Measurements from ENCODE around the gene SPATA2.

DNA sequence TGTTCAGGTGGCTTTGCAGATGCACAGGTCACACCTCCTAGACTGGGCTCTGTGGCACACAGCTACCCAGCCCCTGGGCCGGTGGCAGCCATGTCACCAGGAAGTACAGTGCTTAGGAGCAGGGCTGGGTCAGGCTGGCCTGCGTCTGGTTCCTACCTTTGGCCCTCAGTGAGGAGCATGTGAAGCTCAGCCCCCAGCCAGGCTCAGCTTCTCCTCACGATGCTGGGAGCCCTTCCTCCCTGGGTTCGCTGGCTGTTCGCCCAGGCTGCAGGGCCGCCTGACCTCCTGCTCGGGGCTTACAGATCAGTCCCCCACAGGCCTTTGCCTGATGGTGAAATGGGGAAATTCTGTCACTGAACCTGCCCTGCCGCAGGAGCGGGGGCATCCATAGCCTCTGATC, 23.1 kb downstream of the SPATA2 start:
- TF ChIP-seq, protein P1, sequence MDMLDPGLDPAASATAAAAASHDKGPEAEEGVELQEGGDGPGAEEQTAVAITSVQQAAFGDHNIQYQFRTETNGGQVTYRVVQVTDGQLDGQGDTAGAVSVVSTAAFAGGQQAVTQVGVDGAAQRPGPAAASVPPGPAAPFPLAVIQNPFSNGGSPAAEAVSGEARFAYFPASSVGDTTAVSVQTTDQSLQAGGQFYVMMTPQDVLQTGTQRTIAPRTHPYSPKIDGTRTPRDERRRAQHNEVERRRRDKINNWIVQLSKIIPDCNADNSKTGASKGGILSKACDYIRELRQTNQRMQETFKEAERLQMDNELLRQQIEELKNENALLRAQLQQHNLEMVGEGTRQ (IDR thresholded peaks at IDR 0.05) = no peak
- TF ChIP-seq, protein P2, sequence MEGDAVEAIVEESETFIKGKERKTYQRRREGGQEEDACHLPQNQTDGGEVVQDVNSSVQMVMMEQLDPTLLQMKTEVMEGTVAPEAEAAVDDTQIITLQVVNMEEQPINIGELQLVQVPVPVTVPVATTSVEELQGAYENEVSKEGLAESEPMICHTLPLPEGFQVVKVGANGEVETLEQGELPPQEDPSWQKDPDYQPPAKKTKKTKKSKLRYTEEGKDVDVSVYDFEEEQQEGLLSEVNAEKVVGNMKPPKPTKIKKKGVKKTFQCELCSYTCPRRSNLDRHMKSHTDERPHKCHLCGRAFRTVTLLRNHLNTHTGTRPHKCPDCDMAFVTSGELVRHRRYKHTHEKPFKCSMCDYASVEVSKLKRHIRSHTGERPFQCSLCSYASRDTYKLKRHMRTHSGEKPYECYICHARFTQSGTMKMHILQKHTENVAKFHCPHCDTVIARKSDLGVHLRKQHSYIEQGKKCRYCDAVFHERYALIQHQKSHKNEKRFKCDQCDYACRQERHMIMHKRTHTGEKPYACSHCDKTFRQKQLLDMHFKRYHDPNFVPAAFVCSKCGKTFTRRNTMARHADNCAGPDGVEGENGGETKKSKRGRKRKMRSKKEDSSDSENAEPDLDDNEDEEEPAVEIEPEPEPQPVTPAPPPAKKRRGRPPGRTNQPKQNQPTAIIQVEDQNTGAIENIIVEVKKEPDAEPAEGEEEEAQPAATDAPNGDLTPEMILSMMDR (IDR thresholded peaks at IDR 0.05) = no peak
- no peak for TF ChIP-seq RCOR1 (IDR thresholded peaks at IDR 0.05; ENCODE audit: low read depth, low read length)
- no peak for TF ChIP-seq EP300 (IDR thresholded peaks at IDR 0.05)
